Fibroblast of lung (primary cell): ENCODE measurements around the gene CBX1. TPM values are rescaled to one million over a fixed set of nuclear protein-coding genes. Genes with fewer than 3 reads are reported as not detected.
A peak's percentile ranks its signal among the peaks of the same experiment; 100 is the strongest.

Experiments
- DNase-seq, 2 donors: peaks; one replicate each; pipeline versions ENCODE4 v3.0.0 to v3.0.0-alpha.2; 2010; ENCODE audit warnings: low read depth in 2 of 2
- H2AFZ ChIP-seq: 2 replicates; pipeline ENCODE4 v1.5.1; 2012; ENCODE audit warnings: low read length, control low read depth, inconsistent platforms
- H3K27ac ChIP-seq: 2 replicates; pipeline ENCODE4 v1.5.1; 2011; ENCODE audit warnings: low read length, control low read depth; ENCODE audit not compliant: insufficient read depth
- H3K27me3 ChIP-seq: 2 replicates; pipeline ENCODE4 v1.5.1; 2011; ENCODE audit warnings: mild to moderate bottlenecking, low read length; ENCODE audit not compliant: control insufficient read depth, insufficient read depth
- H3K36me3 ChIP-seq: 2 replicates; pipeline ENCODE4 v1.5.1; 2011; ENCODE audit warnings: low read length; ENCODE audit not compliant: control insufficient read depth, insufficient read depth
- H3K4me1 ChIP-seq: 2 replicates; pipeline ENCODE4 v1.5.1; 2011; ENCODE audit warnings: low read length; ENCODE audit not compliant: control insufficient read depth, insufficient read depth; ENCODE audit errors: extremely low read depth
- H3K4me2 ChIP-seq: 2 replicates; pipeline ENCODE4 v1.5.1; 2011; ENCODE audit warnings: low read length, control low read depth; ENCODE audit not compliant: insufficient read depth; ENCODE audit errors: extremely low read depth
- H3K4me3 ChIP-seq, 4 experiments: fragments of 200-600 bp in 1 of 4; sonication (generic) in 1 of 4; replicated peaks in 1 of 4; 2 replicates each; pipeline ENCODE4 v1.5.1; 2011 to 2016; ENCODE audit warnings: low read length in 4 of 4, low read depth in 3 of 4, mild to moderate bottlenecking in 3 of 4, control low read depth in 2 of 4, inconsistent platforms in 1 of 4, mixed read lengths in 1 of 4; ENCODE audit not compliant: insufficient read depth in 1 of 4; ENCODE audit errors: control extremely low read depth in 1 of 4
- H3K79me2 ChIP-seq: 2 replicates; pipeline ENCODE4 v1.5.1; 2012; ENCODE audit warnings: mild to moderate bottlenecking, low read length, inconsistent platforms; ENCODE audit not compliant: control insufficient read depth, insufficient read depth
- H3K9ac ChIP-seq: 2 replicates; pipeline ENCODE4 v1.5.1; 2011; ENCODE audit warnings: mild to moderate bottlenecking, low read length, control low read depth; ENCODE audit not compliant: insufficient read depth
- H3K9me3 ChIP-seq: 2 replicates; pipeline ENCODE4 v1.5.1; 2012; ENCODE audit warnings: low read depth, low read length; ENCODE audit not compliant: control insufficient read depth, insufficient read depth
- H4K20me1 ChIP-seq: 2 replicates; pipeline ENCODE4 v1.5.1; 2011; ENCODE audit warnings: low read length; ENCODE audit not compliant: control insufficient read depth, insufficient read depth; ENCODE audit errors: extremely low read depth
- CTCF ChIP-seq, 2 donors: IDR thresholded peaks in 1 of 2; conservative IDR thresholded peaks in 1 of 2; 1 replicate in 1 of 2; 2 replicates in 1 of 2; pipeline ENCODE4 v1.5.1; 2011 to 2012; ENCODE audit warnings: low read length in 2 of 2, control low read depth in 1 of 2, inconsistent platforms in 1 of 2, low read depth in 1 of 2, mild to moderate bottlenecking in 1 of 2
- EZH2 ChIP-seq: IDR thresholded peaks from 2 replicates; pipeline ENCODE4 v1.5.1; 2012; ENCODE audit warnings: low read length, control low read depth, mild to moderate bottlenecking; ENCODE audit errors: missing control alignments
- polyA plus RNA-seq, 2 donors: library from polyadenylated mRNA; depleted of rRNA in 1 of 2; stranded (reverse) in 1 of 2; unstranded in 1 of 2; fragments of >200 nt; gene quantifications; 2 replicates each; pipeline ENCODE4 v1.2.1, GENCODE V29; 2011 to 2012; ENCODE audit warnings: missing spikeins in 1 of 2
- total RNA-seq: library from RNA; depleted of rRNA; stranded (reverse); fragments of >200 nt; gene quantifications from 2 replicates; pipeline ENCODE4 v1.2.1, GENCODE V29; 2014

The CBX1 gene
- total and polyA plus RNA-seq, 2 donors (not counting 1 experiment from before 2014, with no cell fraction given) = 50.4 to 64.8 TPM

- H3K4me3 ChIP-seq = peak overlapping the region in 2 of 4 experiments; percentile 69 to 93
- no peaks in the 10 kb centered on the region for H4K20me1 ChIP-seq
- TF ChIP-seq EZH2 (no peak), CTCF (conservative IDR thresholded peaks at IDR 0.05 in 1 of 2, IDR thresholded peaks at IDR 0.05 in 1 of 2; ENCODE audit: low read depth in 1 of 2, low read length in 2 of 2) (peak; percentile 10 to 20)
- peak overlapping the region; percentile 21 for H3K9ac ChIP-seq
- peak overlapping the region; percentile 49 for H3K27ac ChIP-seq
- H2AFZ ChIP-seq = no peak overlapping the region
- DNase-seq = peak; percentile 85 to 86
- H3K27me3 ChIP-seq = no peaks in the 10 kb centered on the region
- H3K4me1 ChIP-seq = peaks cover 34% of the 10 kb centered on the region
- peak overlapping the region; percentile 61 for H3K4me2 ChIP-seq
- peaks cover 6% of the 10 kb centered on the region for H3K36me3 ChIP-seq
- no peaks in the 10 kb centered on the region for H3K9me3 ChIP-seq
- H3K79me2 ChIP-seq = peaks cover 44% of the 10 kb centered on the region
Measured at GRCh38 chr17:48051706-48052486, 49.4 kb downstream of the CBX1 start.

DNA sequence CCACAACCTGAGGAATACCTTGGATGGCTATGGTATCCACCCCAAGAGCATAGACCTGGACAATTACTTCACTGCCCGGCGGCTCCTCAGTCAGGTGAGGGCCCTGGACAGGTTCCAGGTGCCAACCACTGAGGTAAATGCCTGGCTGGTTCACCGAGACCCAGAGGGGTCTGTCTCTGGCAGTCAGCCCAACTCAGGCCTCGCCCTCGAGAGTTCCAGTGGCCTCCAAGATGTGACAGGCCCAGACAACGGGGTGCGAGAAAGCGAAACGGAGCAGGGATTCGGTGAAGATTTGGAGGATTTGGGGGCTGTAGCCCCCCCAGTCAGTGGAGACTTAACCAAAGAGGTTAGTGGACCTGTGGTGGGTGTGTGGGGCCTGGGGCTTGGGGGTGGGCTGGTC is 50.0 kb downstream of the CBX1 start:
- no peak overlapping the region for H3K9ac ChIP-seq

More for the DNA sequence above, 50.0 kb downstream of the CBX1 start:
- Histone ChIP-seq H3K27me3 (no peaks in the 10 kb centered on the region), H3K9me3 (no peaks in the 10 kb centered on the region), H3K4me3 (peak overlapping the region in 2 of 4 experiments; percentile 69 to 93), H3K4me1 (peaks cover 34% of the 10 kb centered on the region), H4K20me1 (no peaks in the 10 kb centered on the region), H2AFZ (no peak overlapping the region), H3K36me3 (peaks cover 4% of the 10 kb centered on the region), H3K79me2 (peaks cover 44% of the 10 kb centered on the region), H3K4me2 (peak overlapping the region; percentile 67), H3K27ac (peak overlapping the region; percentile 49)
- DNase-seq = no peak
- no peak for TF ChIP-seq EZH2
- no peak for TF ChIP-seq CTCF (conservative IDR thresholded peaks at IDR 0.05 in 1 of 2, IDR thresholded peaks at IDR 0.05 in 1 of 2; ENCODE audit: low read depth in 1 of 2, low read length in 2 of 2)
